HepG2 (cell line): ENCODE measurements around the gene SLC25A45. TPM values are rescaled to one million over a fixed set of nuclear protein-coding genes. Genes with fewer than 3 reads are reported as not detected.
A peak's percentile ranks its signal among the peaks of the same experiment; 100 is the strongest.

Experiments
- AGO2 ChIP-seq: fragments of 200-400 bp; formaldehyde crosslinking; optimal IDR thresholded peaks from 2 replicates; pipeline ENCODE3; 2017; ENCODE audit warnings: mild to moderate bottlenecking, low read depth, low read length, moderate library complexity
- CENPT ChIP-seq: sonication (generic); formaldehyde crosslinking; IDR thresholded peaks from 2 replicates; pipeline ENCODE4 v1.8.0; 2022; ENCODE audit warnings: low read depth, mild to moderate bottlenecking, moderate library complexity, missing genetic modification reagents
- DR1 ChIP-seq: sonication (generic); formaldehyde crosslinking; IDR thresholded peaks from 2 replicates; pipeline ENCODE4 v1.8.0; 2021; ENCODE audit warnings: mild to moderate bottlenecking, missing genetic modification reagents, inconsistent platforms
- MED1 ChIP-seq: sonication (generic); formaldehyde crosslinking; IDR thresholded peaks from 2 replicates; pipeline ENCODE4 v1.4.0; 2020; ENCODE audit warnings: missing genetic modification reagents
- MIER2 ChIP-seq: IDR thresholded peaks from 2 replicates; pipeline ENCODE4 v1.6.1; 2016; ENCODE audit warnings: missing biosample characterization, missing genetic modification reagents
- PHF8 ChIP-seq: sonication (generic); formaldehyde crosslinking; IDR thresholded peaks from 2 replicates; pipeline ENCODE4 v1.5.0; 2020; ENCODE audit warnings: missing genetic modification reagents
- POLR2A ChIP-seq, 2 experiments: IDR thresholded peaks; 2 replicates each; pipeline ENCODE4 v1.6.1; 2011; ENCODE audit warnings: low read depth in 2 of 2, low read length in 2 of 2, mild to moderate bottlenecking in 1 of 2, moderate library complexity in 1 of 2; ENCODE audit not compliant: insufficient read depth in 1 of 2
- PPARG ChIP-seq: conservative IDR thresholded peaks from 2 replicates; pipeline ENCODE4 v1.6.1; 2016; ENCODE audit warnings: missing biosample characterization, missing genetic modification reagents
- RBM39 ChIP-seq: fragments of 200-400 bp; formaldehyde crosslinking; IDR thresholded peaks from one replicate; pipeline ENCODE4 v1.6.1; 2018; ENCODE audit warnings: antibody characterized with exemption, mild to moderate bottlenecking, low read depth, low read length; ENCODE audit not compliant: poor library complexity, severe bottlenecking
- SIN3B ChIP-seq: fragments of 150-350 bp; IDR thresholded peaks from 2 replicates; pipeline ENCODE4 v1.6.1; 2014; ENCODE audit warnings: low read length
- SP1 ChIP-seq, 2 experiments: fragments of 450-650 bp in 1 of 2; sonication (generic) in 1 of 2; formaldehyde crosslinking in 1 of 2; IDR thresholded peaks; 2 replicates each; pipeline versions ENCODE4 v1.4.0 to v1.6.1; 2016 to 2020; ENCODE audit warnings: missing genetic modification reagents in 1 of 2
- TARDBP ChIP-seq: sonication (generic); formaldehyde crosslinking; IDR thresholded peaks from 2 replicates; pipeline ENCODE4 v1.8.0; 2022; ENCODE audit warnings: mild to moderate bottlenecking, missing genetic modification reagents
- ZFP36L2 ChIP-seq: sonication (generic); formaldehyde crosslinking; IDR thresholded peaks from 2 replicates; pipeline ENCODE4 v1.4.0; 2020; ENCODE audit warnings: missing genetic modification reagents
- ZNF331 ChIP-seq: sonication (generic); formaldehyde crosslinking; IDR thresholded peaks from 2 replicates; pipeline ENCODE4 v1.4.0; 2020; ENCODE audit warnings: missing genetic modification reagents
- ZNF431 ChIP-seq: sonication (generic); formaldehyde crosslinking; IDR thresholded peaks from 2 replicates; pipeline ENCODE4 v1.9.0; 2022; ENCODE audit warnings: missing genetic modification reagents, low read depth, mild to moderate bottlenecking, borderline replicate concordance
- ZNF773 ChIP-seq: sonication (generic); formaldehyde crosslinking; IDR thresholded peaks from 2 replicates; pipeline ENCODE4 v1.4.0; 2020; ENCODE audit warnings: missing genetic modification reagents, borderline replicate concordance
- ZNF777 ChIP-seq: sonication (generic); formaldehyde crosslinking; IDR thresholded peaks from 2 replicates; pipeline ENCODE4 v1.4.0; 2020; ENCODE audit warnings: missing genetic modification reagents
- ZSCAN9 ChIP-seq: IDR thresholded peaks from 2 replicates; pipeline ENCODE4 v1.6.1; 2016; ENCODE audit warnings: borderline replicate concordance
- polyA plus RNA-seq, 8 experiments: library from polyadenylated mRNA; depleted of rRNA in 3 of 8; stranded (reverse) in 7 of 8; unstranded in 1 of 8; fragments of >200 nt; fragmentation: Illumina TruSeq in 4 of 8; extraction: Trizol in 4 of 8; gene quantifications; 2 replicates each; pipeline versions ENCODE4 v1.2.1 to v1.2.3, GENCODE V29; 2011 to 2016; ENCODE audit warnings: low read depth in 4 of 8, missing spikeins in 1 of 8, mixed read lengths in 1 of 8; ENCODE audit not compliant: insufficient read depth in 1 of 8
- total RNA-seq, 5 experiments: library from RNA; depleted of rRNA; stranded (reverse); fragments of >200 nt; fragmentation: Illumina TruSeq; extraction: Trizol; gene quantifications; 2 replicates each; pipeline ENCODE4 v1.2.3, GENCODE V29; 2016; ENCODE audit warnings: low read depth in 1 of 5
- TF ChIP-seq, protein P1 (sequence below): sonication (generic); formaldehyde crosslinking; IDR thresholded peaks from 2 replicates; pipeline ENCODE4 v1.4.0; 2020; ENCODE audit warnings: missing genetic modification reagents, borderline replicate concordance
- TF ChIP-seq, protein P2 (sequence below): sonication (generic); formaldehyde crosslinking; IDR thresholded peaks from 2 replicates; pipeline ENCODE4 v1.8.0; 2022; ENCODE audit warnings: missing genetic modification reagents, mild to moderate bottlenecking, borderline replicate concordance
- TF ChIP-seq, protein P3 (sequence below): sonication (generic); formaldehyde crosslinking; IDR thresholded peaks from 2 replicates; pipeline ENCODE4 v1.4.0; 2020; ENCODE audit warnings: missing genetic modification reagents, borderline replicate concordance
- TF ChIP-seq, protein P4 (sequence below): sonication (generic); formaldehyde crosslinking; IDR thresholded peaks from 2 replicates; pipeline ENCODE4 v1.5.0; 2020; ENCODE audit warnings: missing genetic modification reagents
- TF ChIP-seq, protein P5 (sequence below): sonication (generic); formaldehyde crosslinking; IDR thresholded peaks from 2 replicates; pipeline ENCODE4 v1.5.0; 2020; ENCODE audit warnings: missing genetic modification reagents, mild to moderate bottlenecking, borderline replicate concordance

Gene SLC25A45
- total and polyA plus RNA-seq, 2 of the 13 experiments (the other 11 are each of a cell fraction or from before 2014, with no cell fraction given) = 1.2 to 3.4 TPM

DNA sequence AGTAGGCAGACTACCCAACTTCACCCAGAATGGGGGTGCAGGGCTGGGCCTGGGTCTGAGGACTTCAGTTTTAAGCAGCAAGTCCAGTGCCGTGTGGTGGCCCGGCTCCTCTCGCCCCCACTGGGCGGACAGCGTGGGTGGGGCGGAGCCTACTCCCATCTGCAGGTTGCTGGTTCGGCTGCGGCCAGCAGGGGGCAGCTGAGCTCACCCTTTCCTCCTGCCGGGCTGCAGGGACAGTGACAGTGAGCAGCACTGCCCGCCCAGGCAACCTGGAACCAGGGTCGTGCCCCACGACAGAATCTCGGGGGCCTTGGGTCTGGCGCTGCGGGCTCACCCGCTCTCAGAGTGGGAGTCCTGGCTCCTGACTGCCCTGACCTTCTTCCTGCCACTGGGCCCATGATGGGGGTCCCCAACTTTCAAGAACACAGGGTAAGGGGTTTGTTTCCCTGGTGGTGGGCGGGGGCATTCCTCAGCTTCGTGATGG lies 33.9 kb upstream of the SLC25A45 start (continued):
- TF ChIP-seq, protein P1, sequence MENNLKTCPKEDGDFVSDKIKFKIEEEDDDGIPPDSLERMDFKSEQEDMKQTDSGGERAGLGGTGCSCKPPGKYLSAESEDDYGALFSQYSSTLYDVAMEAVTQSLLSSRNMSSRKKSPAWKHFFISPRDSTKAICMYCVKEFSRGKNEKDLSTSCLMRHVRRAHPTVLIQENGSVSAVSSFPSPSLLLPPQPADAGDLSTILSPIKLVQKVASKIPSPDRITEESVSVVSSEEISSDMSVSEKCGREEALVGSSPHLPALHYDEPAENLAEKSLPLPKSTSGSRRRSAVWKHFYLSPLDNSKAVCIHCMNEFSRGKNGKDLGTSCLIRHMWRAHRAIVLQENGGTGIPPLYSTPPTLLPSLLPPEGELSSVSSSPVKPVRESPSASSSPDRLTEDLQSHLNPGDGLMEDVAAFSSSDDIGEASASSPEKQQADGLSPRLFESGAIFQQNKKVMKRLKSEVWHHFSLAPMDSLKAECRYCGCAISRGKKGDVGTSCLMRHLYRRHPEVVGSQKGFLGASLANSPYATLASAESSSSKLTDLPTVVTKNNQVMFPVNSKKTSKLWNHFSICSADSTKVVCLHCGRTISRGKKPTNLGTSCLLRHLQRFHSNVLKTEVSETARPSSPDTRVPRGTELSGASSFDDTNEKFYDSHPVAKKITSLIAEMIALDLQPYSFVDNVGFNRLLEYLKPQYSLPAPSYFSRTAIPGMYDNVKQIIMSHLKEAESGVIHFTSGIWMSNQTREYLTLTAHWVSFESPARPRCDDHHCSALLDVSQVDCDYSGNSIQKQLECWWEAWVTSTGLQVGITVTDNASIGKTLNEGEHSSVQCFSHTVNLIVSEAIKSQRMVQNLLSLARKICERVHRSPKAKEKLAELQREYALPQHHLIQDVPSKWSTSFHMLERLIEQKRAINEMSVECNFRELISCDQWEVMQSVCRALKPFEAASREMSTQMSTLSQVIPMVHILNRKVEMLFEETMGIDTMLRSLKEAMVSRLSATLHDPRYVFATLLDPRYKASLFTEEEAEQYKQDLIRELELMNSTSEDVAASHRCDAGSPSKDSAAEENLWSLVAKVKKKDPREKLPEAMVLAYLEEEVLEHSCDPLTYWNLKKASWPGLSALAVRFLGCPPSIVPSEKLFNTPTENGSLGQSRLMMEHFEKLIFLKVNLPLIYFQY (CRISPR knock-in tag) = peak; percentile 61; the same call in 1 of the 2 replicates
- TF ChIP-seq, protein P2, sequence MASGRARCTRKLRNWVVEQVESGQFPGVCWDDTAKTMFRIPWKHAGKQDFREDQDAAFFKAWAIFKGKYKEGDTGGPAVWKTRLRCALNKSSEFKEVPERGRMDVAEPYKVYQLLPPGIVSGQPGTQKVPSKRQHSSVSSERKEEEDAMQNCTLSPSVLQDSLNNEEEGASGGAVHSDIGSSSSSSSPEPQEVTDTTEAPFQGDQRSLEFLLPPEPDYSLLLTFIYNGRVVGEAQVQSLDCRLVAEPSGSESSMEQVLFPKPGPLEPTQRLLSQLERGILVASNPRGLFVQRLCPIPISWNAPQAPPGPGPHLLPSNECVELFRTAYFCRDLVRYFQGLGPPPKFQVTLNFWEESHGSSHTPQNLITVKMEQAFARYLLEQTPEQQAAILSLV = peak; percentile 50; the same call in 1 of the 2 replicates
- no peak for TF ChIP-seq SIN3B
- TF ChIP-seq, protein P3, sequence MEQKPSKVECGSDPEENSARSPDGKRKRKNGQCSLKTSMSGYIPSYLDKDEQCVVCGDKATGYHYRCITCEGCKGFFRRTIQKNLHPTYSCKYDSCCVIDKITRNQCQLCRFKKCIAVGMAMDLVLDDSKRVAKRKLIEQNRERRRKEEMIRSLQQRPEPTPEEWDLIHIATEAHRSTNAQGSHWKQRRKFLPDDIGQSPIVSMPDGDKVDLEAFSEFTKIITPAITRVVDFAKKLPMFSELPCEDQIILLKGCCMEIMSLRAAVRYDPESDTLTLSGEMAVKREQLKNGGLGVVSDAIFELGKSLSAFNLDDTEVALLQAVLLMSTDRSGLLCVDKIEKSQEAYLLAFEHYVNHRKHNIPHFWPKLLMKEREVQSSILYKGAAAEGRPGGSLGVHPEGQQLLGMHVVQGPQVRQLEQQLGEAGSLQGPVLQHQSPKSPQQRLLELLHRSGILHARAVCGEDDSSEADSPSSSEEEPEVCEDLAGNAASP (CRISPR knock-in tag) = peak; percentile 73; the same call in 1 of the 2 replicates
- TF ChIP-seq PHF8 (CRISPR knock-in tag) = peak; percentile 48
- 0 out of 2 replicates have a peak, but pooled peaks have one; percentile 46 for TF ChIP-seq ZNF777 (CRISPR knock-in tag)
- no peak for TF ChIP-seq MIER2 (CRISPR knock-in tag)
- TF ChIP-seq ZNF331 = peak; percentile 74; the same call in 1 of the 2 replicates
- TF ChIP-seq, protein P4, sequence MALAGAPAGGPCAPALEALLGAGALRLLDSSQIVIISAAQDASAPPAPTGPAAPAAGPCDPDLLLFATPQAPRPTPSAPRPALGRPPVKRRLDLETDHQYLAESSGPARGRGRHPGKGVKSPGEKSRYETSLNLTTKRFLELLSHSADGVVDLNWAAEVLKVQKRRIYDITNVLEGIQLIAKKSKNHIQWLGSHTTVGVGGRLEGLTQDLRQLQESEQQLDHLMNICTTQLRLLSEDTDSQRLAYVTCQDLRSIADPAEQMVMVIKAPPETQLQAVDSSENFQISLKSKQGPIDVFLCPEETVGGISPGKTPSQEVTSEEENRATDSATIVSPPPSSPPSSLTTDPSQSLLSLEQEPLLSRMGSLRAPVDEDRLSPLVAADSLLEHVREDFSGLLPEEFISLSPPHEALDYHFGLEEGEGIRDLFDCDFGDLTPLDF (CRISPR knock-in tag) = no peak
- peak; percentile 40; the same call in 1 of the 2 replicates for TF ChIP-seq DR1 (CRISPR knock-in tag)
- TF ChIP-seq CENPT (CRISPR knock-in tag) = no peak
- TF ChIP-seq AGO2 = peak; percentile 62
- peak; percentile 49; the same call in 1 of the 2 replicates for TF ChIP-seq ZNF431 (CRISPR knock-in tag)
- TF ChIP-seq SP1 (IDR thresholded peaks at IDR 0.05) = no peak
- TF ChIP-seq SP1 (CRISPR knock-in tag; IDR thresholded peaks at IDR 0.05) = peak; percentile 77
- TF ChIP-seq ZNF773 (CRISPR knock-in tag) = no peak
- no peak for TF ChIP-seq ZFP36L2 (CRISPR knock-in tag)
- TF ChIP-seq TARDBP = no peak
- peak; percentile 89 for TF ChIP-seq MED1 (CRISPR knock-in tag)
- peak; percentile 19; the same call in 1 of the 2 replicates for TF ChIP-seq ZSCAN9 (CRISPR knock-in tag)
- TF ChIP-seq PPARG (CRISPR knock-in tag) = no peak
- TF ChIP-seq, protein P5, sequence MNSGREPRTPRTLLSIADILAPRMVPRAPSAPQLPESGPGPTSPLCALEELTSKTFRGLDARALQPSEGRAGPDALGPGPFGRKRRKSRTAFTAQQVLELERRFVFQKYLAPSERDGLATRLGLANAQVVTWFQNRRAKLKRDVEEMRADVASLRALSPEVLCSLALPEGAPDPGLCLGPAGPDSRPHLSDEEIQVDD (CRISPR knock-in tag) = 0 out of 2 replicates have a peak, but pooled peaks have one; percentile 25
- TF ChIP-seq POLR2A (IDR thresholded peaks at IDR 0.05; ENCODE audit: insufficient read depth in 1 of 2, low read depth in 2 of 2, low read length in 2 of 2) = no peak; a peak in 1 of 4 replicates
- TF ChIP-seq RBM39 = peak; percentile 62
